ENCODE data around the gene ALK.

DNA sequence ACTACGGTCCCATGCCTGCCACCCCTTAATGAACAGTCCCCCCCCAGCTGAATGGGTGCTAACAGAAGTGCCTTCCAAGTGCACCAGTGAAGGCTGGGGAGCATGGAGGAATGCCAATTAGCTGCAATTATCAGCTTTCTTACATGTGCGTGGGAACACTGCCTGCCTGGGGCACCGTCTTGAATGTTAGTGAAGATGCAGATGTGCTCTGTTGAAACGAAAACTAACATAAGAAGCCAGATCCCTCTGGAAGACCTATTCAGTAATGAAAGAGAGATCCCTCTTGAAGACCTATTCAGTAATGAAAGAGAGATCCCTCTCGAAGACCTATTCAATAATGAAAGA lies 651.6 kb downstream of the ALK start:
- TF ChIP-seq EZH2 (IDR thresholded peaks at IDR 0.05; ENCODE audit: low read depth, unreplicated experiment) = no peak
- TF ChIP-seq, protein P1, sequence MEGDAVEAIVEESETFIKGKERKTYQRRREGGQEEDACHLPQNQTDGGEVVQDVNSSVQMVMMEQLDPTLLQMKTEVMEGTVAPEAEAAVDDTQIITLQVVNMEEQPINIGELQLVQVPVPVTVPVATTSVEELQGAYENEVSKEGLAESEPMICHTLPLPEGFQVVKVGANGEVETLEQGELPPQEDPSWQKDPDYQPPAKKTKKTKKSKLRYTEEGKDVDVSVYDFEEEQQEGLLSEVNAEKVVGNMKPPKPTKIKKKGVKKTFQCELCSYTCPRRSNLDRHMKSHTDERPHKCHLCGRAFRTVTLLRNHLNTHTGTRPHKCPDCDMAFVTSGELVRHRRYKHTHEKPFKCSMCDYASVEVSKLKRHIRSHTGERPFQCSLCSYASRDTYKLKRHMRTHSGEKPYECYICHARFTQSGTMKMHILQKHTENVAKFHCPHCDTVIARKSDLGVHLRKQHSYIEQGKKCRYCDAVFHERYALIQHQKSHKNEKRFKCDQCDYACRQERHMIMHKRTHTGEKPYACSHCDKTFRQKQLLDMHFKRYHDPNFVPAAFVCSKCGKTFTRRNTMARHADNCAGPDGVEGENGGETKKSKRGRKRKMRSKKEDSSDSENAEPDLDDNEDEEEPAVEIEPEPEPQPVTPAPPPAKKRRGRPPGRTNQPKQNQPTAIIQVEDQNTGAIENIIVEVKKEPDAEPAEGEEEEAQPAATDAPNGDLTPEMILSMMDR (conservative IDR thresholded peaks at IDR 0.05; ENCODE audit: low read depth in 2 of 2) = no peak
- TF ChIP-seq, protein P2, sequence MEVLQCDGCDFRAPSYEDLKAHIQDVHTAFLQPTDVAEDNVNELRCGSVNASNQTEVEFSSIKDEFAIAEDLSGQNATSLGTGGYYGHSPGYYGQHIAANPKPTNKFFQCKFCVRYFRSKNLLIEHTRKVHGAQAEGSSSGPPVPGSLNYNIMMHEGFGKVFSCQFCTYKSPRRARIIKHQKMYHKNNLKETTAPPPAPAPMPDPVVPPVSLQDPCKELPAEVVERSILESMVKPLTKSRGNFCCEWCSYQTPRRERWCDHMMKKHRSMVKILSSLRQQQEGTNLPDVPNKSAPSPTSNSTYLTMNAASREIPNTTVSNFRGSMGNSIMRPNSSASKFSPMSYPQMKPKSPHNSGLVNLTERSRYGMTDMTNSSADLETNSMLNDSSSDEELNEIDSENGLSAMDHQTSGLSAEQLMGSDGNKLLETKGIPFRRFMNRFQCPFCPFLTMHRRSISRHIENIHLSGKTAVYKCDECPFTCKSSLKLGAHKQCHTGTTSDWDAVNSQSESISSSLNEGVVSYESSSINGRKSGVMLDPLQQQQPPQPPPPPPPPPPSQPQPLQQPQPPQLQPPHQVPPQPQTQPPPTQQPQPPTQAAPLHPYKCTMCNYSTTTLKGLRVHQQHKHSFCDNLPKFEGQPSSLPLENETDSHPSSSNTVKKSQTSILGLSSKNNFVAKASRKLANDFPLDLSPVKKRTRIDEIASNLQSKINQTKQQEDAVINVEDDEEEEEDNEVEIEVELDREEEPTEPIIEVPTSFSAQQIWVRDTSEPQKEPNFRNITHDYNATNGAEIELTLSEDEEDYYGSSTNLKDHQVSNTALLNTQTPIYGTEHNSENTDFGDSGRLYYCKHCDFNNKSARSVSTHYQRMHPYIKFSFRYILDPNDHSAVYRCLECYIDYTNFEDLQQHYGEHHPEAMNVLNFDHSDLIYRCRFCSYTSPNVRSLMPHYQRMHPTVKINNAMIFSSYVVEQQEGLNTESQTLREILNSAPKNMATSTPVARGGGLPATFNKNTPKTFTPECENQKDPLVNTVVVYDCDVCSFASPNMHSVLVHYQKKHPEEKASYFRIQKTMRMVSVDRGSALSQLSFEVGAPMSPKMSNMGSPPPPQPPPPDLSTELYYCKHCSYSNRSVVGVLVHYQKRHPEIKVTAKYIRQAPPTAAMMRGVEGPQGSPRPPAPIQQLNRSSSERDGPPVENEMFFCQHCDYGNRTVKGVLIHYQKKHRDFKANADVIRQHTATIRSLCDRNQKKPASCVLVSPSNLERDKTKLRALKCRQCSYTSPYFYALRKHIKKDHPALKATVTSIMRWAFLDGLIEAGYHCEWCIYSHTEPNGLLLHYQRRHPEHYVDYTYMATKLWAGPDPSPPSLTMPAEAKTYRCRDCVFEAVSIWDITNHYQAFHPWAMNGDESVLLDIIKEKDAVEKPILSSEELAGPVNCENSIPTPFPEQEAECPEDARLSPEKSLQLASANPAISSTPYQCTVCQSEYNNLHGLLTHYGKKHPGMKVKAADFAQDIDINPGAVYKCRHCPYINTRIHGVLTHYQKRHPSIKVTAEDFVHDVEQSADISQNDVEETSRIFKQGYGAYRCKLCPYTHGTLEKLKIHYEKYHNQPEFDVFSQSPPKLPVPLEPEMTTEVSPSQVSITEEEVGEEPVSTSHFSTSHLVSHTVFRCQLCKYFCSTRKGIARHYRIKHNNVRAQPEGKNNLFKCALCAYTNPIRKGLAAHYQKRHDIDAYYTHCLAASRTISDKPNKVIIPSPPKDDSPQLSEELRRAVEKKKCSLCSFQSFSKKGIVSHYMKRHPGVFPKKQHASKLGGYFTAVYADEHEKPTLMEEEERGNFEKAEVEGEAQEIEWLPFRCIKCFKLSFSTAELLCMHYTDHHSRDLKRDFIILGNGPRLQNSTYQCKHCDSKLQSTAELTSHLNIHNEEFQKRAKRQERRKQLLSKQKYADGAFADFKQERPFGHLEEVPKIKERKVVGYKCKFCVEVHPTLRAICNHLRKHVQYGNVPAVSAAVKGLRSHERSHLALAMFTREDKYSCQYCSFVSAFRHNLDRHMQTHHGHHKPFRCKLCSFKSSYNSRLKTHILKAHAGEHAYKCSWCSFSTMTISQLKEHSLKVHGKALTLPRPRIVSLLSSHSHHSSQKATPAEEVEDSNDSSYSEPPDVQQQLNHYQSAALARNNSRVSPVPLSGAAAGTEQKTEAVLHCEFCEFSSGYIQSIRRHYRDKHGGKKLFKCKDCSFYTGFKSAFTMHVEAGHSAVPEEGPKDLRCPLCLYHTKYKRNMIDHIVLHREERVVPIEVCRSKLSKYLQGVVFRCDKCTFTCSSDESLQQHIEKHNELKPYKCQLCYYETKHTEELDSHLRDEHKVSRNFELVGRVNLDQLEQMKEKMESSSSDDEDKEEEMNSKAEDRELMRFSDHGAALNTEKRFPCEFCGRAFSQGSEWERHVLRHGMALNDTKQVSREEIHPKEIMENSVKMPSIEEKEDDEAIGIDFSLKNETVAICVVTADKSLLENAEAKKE (CRISPR knock-in tag; IDR thresholded peaks at IDR 0.05) = no peak
- TF ChIP-seq, protein P3, sequence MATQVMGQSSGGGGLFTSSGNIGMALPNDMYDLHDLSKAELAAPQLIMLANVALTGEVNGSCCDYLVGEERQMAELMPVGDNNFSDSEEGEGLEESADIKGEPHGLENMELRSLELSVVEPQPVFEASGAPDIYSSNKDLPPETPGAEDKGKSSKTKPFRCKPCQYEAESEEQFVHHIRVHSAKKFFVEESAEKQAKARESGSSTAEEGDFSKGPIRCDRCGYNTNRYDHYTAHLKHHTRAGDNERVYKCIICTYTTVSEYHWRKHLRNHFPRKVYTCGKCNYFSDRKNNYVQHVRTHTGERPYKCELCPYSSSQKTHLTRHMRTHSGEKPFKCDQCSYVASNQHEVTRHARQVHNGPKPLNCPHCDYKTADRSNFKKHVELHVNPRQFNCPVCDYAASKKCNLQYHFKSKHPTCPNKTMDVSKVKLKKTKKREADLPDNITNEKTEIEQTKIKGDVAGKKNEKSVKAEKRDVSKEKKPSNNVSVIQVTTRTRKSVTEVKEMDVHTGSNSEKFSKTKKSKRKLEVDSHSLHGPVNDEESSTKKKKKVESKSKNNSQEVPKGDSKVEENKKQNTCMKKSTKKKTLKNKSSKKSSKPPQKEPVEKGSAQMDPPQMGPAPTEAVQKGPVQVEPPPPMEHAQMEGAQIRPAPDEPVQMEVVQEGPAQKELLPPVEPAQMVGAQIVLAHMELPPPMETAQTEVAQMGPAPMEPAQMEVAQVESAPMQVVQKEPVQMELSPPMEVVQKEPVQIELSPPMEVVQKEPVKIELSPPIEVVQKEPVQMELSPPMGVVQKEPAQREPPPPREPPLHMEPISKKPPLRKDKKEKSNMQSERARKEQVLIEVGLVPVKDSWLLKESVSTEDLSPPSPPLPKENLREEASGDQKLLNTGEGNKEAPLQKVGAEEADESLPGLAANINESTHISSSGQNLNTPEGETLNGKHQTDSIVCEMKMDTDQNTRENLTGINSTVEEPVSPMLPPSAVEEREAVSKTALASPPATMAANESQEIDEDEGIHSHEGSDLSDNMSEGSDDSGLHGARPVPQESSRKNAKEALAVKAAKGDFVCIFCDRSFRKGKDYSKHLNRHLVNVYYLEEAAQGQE (IDR thresholded peaks at IDR 0.05; ENCODE audit: unreplicated experiment) = no peak
- TF ChIP-seq POLR2AphosphoS5 (IDR thresholded peaks at IDR 0.05; ENCODE audit: low read depth) = no peak
- TF ChIP-seq JUNB (IDR thresholded peaks at IDR 0.05; ENCODE audit: unreplicated experiment) = no peak
- TF ChIP-seq CREB1 (CRISPR knock-in tag; IDR thresholded peaks at IDR 0.05; ENCODE audit: low read depth) = no peak
- TF ChIP-seq EZH2phosphoT487 (IDR thresholded peaks at IDR 0.05; ENCODE audit: unreplicated experiment) = no peak
- TF ChIP-seq ZNF331 (CRISPR knock-in tag; IDR thresholded peaks at IDR 0.05; ENCODE audit: low read depth) = no peak
- TF ChIP-seq, protein P4, sequence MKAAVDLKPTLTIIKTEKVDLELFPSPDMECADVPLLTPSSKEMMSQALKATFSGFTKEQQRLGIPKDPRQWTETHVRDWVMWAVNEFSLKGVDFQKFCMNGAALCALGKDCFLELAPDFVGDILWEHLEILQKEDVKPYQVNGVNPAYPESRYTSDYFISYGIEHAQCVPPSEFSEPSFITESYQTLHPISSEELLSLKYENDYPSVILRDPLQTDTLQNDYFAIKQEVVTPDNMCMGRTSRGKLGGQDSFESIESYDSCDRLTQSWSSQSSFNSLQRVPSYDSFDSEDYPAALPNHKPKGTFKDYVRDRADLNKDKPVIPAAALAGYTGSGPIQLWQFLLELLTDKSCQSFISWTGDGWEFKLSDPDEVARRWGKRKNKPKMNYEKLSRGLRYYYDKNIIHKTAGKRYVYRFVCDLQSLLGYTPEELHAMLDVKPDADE (IDR thresholded peaks at IDR 0.05) = no peak
- TF ChIP-seq ZNF114 (CRISPR knock-in tag; IDR thresholded peaks at IDR 0.05) = no peak
